Astrocyte (in vitro differentiated cells and primary cell): ENCODE measurements around the gene SYNC.

ENCODE experiments used
- EZH2 ChIP-seq: IDR thresholded peaks from 2 replicates; pipeline ENCODE4 v1.6.1; 2012; ENCODE audit warnings: mild to moderate bottlenecking, low read length, inconsistent platforms; ENCODE audit not compliant: insufficient read depth
- TF ChIP-seq, protein P1 (sequence below): IDR thresholded peaks from 2 replicates; pipeline ENCODE4 v1.5.1; 2011; ENCODE audit warnings: low read depth, mild to moderate bottlenecking, inconsistent platforms, low read length, moderate library complexity; ENCODE audit not compliant: insufficient read depth

DNA sequence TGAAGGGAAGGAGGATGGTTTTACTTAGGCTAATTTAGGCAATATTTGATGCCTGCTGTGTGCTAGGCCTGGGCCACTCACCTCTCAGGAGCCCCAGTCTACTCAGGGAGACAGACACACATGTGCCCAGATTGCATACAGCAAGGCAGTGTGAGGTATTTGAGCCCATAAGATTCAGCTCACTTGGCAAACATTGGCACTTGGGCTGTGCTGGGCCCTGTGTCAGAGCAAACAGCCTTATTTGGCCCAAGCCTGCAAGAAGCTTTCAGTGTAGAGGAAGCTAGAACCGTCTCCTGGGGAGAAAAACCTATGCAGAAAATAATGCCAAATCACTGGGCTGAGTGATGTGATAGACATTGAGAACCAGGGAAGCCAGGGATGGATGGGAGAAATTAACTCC is 3.9 kb upstream of the SYNC start:
- TF ChIP-seq EZH2, result no peak
- TF ChIP-seq, protein P1, sequence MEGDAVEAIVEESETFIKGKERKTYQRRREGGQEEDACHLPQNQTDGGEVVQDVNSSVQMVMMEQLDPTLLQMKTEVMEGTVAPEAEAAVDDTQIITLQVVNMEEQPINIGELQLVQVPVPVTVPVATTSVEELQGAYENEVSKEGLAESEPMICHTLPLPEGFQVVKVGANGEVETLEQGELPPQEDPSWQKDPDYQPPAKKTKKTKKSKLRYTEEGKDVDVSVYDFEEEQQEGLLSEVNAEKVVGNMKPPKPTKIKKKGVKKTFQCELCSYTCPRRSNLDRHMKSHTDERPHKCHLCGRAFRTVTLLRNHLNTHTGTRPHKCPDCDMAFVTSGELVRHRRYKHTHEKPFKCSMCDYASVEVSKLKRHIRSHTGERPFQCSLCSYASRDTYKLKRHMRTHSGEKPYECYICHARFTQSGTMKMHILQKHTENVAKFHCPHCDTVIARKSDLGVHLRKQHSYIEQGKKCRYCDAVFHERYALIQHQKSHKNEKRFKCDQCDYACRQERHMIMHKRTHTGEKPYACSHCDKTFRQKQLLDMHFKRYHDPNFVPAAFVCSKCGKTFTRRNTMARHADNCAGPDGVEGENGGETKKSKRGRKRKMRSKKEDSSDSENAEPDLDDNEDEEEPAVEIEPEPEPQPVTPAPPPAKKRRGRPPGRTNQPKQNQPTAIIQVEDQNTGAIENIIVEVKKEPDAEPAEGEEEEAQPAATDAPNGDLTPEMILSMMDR, result no peak
